Activated CD8-positive, alpha-beta memory T cell treated with anti-CD3 and anti-CD28 coated beads for 24 hours (primary cell): ENCODE results near the gene DALRD3.

Source experiments
- DNase-seq: peaks from one replicate; pipeline ENCODE4 v3.0.0-alpha.2; 2020

DALRD3 gene

GRCh38 chr3:48974076-48974864 is 44.1 kb downstream of the DALRD3 start:
- no peak for DNase-seq

- DNase-seq: no peak
Measured at GRCh38 chr3:48970586-48970985, 47.8 kb downstream of the DALRD3 start.

- no peak for DNase-seq
Measured at GRCh38 chr3:48966876-48967361, 51.5 kb downstream of the DALRD3 start.

GRCh38 chr3:48966367-48966766 is 52.0 kb downstream of the DALRD3 start:
- DNase-seq: no peak
